ENCODE data around the gene PSPH. TPM values are rescaled to one million over a fixed set of nuclear protein-coding genes. Genes with fewer than 3 reads are reported as not detected.

The PSPH gene
- total RNA-seq, 1 donor from 2014 or later: 26.0 TPM

Other genes with a start within 250 kb of the PSPH start
- 0.72 TPM for gene SEPTIN14, start 188.7 kb downstream of the PSPH start, total RNA-seq (ENCODE audit: insufficient read depth, low replicate concordance)
- 6.7 TPM for gene ZNF713, start 164.0 kb downstream of the PSPH start, total RNA-seq (ENCODE audit: insufficient read depth, low replicate concordance)
- gene MRPS17, start 99.6 kb downstream of the PSPH start, total RNA-seq (ENCODE audit: insufficient read depth, low replicate concordance): 22.1 TPM
- 32.3 TPM for gene NIPSNAP2, start 86.9 kb downstream of the PSPH start, total RNA-seq (ENCODE audit: insufficient read depth, low replicate concordance)
- 148 TPM for gene CCT6A, start 321 bp upstream of the PSPH start, total RNA-seq (ENCODE audit: insufficient read depth, low replicate concordance)
- gene SUMF2, start 12.8 kb upstream of the PSPH start, total RNA-seq (ENCODE audit: insufficient read depth, low replicate concordance): 104 TPM
- gene PHKG1, start 41.5 kb upstream of the PSPH start, total RNA-seq (ENCODE audit: insufficient read depth, low replicate concordance): 2.4 TPM
- gene CHCHD2, start 55.0 kb upstream of the PSPH start, total RNA-seq (ENCODE audit: insufficient read depth, low replicate concordance): 219 TPM
- not detected for gene NUPR2, start 65.0 kb upstream of the PSPH start, total RNA-seq (ENCODE audit: insufficient read depth, low replicate concordance)

All from umbilical cord (tissue), 1 donor.